ENCODE measurements around the gene ADAMTS9. TPM values are rescaled to one million over a fixed set of nuclear protein-coding genes. Genes with fewer than 3 reads are reported as not detected.

Gene ADAMTS9
- total and polyA plus RNA-seq, 10 of the 15 experiments (the other 5 are each of a cell fraction or from before 2014, with no cell fraction given): 0.08 TPM; not detected in 9

DNA sequence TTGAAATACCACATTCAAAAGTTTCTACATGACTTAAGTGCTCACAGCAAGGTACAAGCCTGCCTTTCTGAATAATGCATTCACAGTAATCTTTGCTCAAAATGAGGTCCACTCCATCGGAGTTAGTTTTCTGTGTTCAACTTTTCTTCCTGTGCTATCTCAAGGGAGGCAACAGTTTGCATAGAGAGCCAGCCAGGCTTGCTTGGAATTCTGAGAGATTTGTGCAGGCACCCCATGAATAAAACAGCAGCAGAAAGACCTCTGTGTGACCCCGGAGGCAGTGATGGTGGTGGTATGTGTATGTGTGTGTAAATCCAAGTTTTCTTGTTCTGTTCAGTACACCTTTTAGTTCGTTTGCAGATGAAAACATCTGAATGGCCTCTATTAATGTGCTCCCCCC lies 124.0 kb downstream of the ADAMTS9 start (continued):
- TF ChIP-seq CUX1 (IDR thresholded peaks at IDR 0.05; ENCODE audit: insufficient replicate concordance, low read depth, low read length): no peak
- TF ChIP-seq CREM (IDR thresholded peaks at IDR 0.05; ENCODE audit: low read depth): no peak
- TF ChIP-seq TCF7 (IDR thresholded peaks at IDR 0.05; ENCODE audit: borderline replicate concordance): no peak
- no peak for TF ChIP-seq ZSCAN29 (IDR thresholded peaks at IDR 0.05)
- TF ChIP-seq BMI1 (IDR thresholded peaks at IDR 0.05; ENCODE audit: borderline replicate concordance): no peak
- TF ChIP-seq, protein P1, sequence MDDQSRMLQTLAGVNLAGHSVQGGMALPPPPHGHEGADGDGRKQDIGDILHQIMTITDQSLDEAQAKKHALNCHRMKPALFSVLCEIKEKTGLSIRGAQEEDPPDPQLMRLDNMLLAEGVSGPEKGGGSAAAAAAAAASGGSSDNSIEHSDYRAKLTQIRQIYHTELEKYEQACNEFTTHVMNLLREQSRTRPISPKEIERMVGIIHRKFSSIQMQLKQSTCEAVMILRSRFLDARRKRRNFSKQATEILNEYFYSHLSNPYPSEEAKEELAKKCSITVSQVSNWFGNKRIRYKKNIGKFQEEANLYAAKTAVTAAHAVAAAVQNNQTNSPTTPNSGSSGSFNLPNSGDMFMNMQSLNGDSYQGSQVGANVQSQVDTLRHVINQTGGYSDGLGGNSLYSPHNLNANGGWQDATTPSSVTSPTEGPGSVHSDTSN (IDR thresholded peaks at IDR 0.05; ENCODE audit: insufficient replicate concordance, low read depth, low read length): no peak

GRCh38 chr3:64561868-64562267 lies 125.9 kb downstream of the ADAMTS9 start:
- POLR2A ChIA-PET: no interaction called here
- RAD21 ChIA-PET (ENCODE audit: unreplicated experiment): no interaction called here
- intact Hi-C loops (cut with micrococcal nuclease; ENCODE audit: unreplicated experiment): no loop called here
- TF ChIP-seq POU2F2 (IDR thresholded peaks at IDR 0.05; ENCODE audit: borderline replicate concordance, low read depth, low read length): no peak
- no peak for TF ChIP-seq NR2F1 (conservative IDR thresholded peaks at IDR 0.05)
- no peak for TF ChIP-seq BCL11A (IDR thresholded peaks at IDR 0.05; ENCODE audit: low read depth, low read length)
- no peak for TF ChIP-seq BMI1 (IDR thresholded peaks at IDR 0.05; ENCODE audit: borderline replicate concordance)
- no peak for TF ChIP-seq FOXK2 (IDR thresholded peaks at IDR 0.05)
- no peak for TF ChIP-seq CBFB (IDR thresholded peaks at IDR 0.05; ENCODE audit: low read depth)
- no peak for TF ChIP-seq MYB (IDR thresholded peaks at IDR 0.05; ENCODE audit: borderline replicate concordance, low read depth, low read length)
- no peak for TF ChIP-seq MYC (IDR thresholded peaks at IDR 0.05; ENCODE audit: insufficient read depth, insufficient read length, insufficient replicate concordance, low read length, severe bottlenecking)
- no peak for TF ChIP-seq NFIC (IDR thresholded peaks at IDR 0.05; ENCODE audit: low read depth, low read length)
- no peak for TF ChIP-seq BRCA1 (IDR thresholded peaks at IDR 0.05; ENCODE audit: low read depth, low read length)
- TF ChIP-seq SMAD1 (IDR thresholded peaks at IDR 0.05; ENCODE audit: low read depth, partially characterized antibody): no peak
- no peak for TF ChIP-seq GATAD2B (conservative IDR thresholded peaks at IDR 0.05; ENCODE audit: low read depth)
- no peak for TF ChIP-seq ZNF384 (IDR thresholded peaks at IDR 0.05; ENCODE audit: borderline replicate concordance, low read depth, low read length)
- TF ChIP-seq, protein P1 (IDR thresholded peaks at IDR 0.05; ENCODE audit: insufficient replicate concordance, low read depth, low read length): no peak

More at GRCh38 chr3:64561868-64562267, 125.9 kb downstream of the ADAMTS9 start:
- ATAC-seq (no peak), FAIRE-seq (no peak), DNase-seq (ENCODE audit: low read depth, low spot score) (no peak)
- H3K4me3 ChIP-seq: no peak overlapping the region
- WGBS (ENCODE audit: insufficient coverage, insufficient replicate concordance, low lambda C conversion rate, missing lambda C conversion rate): 30% methylated on average over 2 of the region's 2 CpGs
- H3K36me3 ChIP-seq (ENCODE audit: control insufficient read depth in 2 of 2, insufficient read depth in 2 of 2, low read length in 1 of 2): no peaks in the 10 kb centered on the region
- H3K4me1 ChIP-seq (ENCODE audit: control insufficient read depth, insufficient read depth, low read length): no peaks in the 10 kb centered on the region
- no peak overlapping the region for H3K27ac ChIP-seq (ENCODE audit: control insufficient read depth, insufficient read depth)
- ChIA-PET CTCF (no interaction called here), SMC1A (ENCODE audit: uncharacterized antibody, unreplicated experiment) (no interaction called here)
- no peak overlapping the region for H2AFZ ChIP-seq (ENCODE audit: control insufficient read depth, low read depth, low read length)
- no peaks in the 10 kb centered on the region for H3K79me2 ChIP-seq (ENCODE audit: control insufficient read depth, insufficient read depth, low read length)
- in situ Hi-C loops (cut with MboI): no loop called here
- no peaks in the 10 kb centered on the region; a peak in 1 of 4 replicates for H3K27me3 ChIP-seq (replicated peaks in 1 of 2; ENCODE audit: control insufficient read depth in 2 of 2, insufficient read depth in 2 of 2, low read length in 1 of 2)
- no peak overlapping the region for H3K9ac ChIP-seq (ENCODE audit: control insufficient read depth, insufficient read depth, low read length)
- H3K4me2 ChIP-seq (ENCODE audit: control insufficient read depth, insufficient read depth): no peak overlapping the region
- H3K9me3 ChIP-seq (replicated peaks; ENCODE audit: control insufficient read depth, insufficient read depth, low read length): no peaks in the 10 kb centered on the region
- BruUV-seq (replicated peaks): no TSS peak
- no peaks in the 10 kb centered on the region for H4K20me1 ChIP-seq (ENCODE audit: control insufficient read depth, insufficient read depth)
